Mesenchymal stem cell (in vitro differentiated cells and primary cell): ENCODE results near the gene ARL2BP.

Experiments used
- DNase-seq: peaks from one replicate; pipeline ENCODE4 v3.0.0-alpha.2; 2013
- H2AFZ ChIP-seq: one replicate; pipeline ENCODE4 v1.6.1; 2013; ENCODE audit warnings: low read depth, mild to moderate bottlenecking, control low read depth, inconsistent platforms, low read length, moderate library complexity
- H2AK5ac ChIP-seq: 2 replicates; pipeline ENCODE4 v1.6.1; 2013; ENCODE audit warnings: low read length, moderate library complexity, mild to moderate bottlenecking, inconsistent platforms; ENCODE audit not compliant: severe bottlenecking
- H2BK120ac ChIP-seq: one replicate; pipeline ENCODE4 v1.6.1; 2013; ENCODE audit warnings: low read depth, mild to moderate bottlenecking, inconsistent platforms, low read length, moderate library complexity
- H2BK12ac ChIP-seq, 2 experiments: one replicate each; pipeline ENCODE4 v1.6.1; 2013; ENCODE audit warnings: inconsistent platforms in 2 of 2, low read length in 2 of 2, mild to moderate bottlenecking in 2 of 2, moderate library complexity in 2 of 2, control low read depth in 1 of 2
- H2BK15ac ChIP-seq: one replicate; pipeline ENCODE4 v1.6.1; 2013; ENCODE audit warnings: mild to moderate bottlenecking, low read depth, inconsistent platforms; ENCODE audit not compliant: poor library complexity, severe bottlenecking
- H2BK5ac ChIP-seq: 2 replicates; pipeline ENCODE4 v1.6.1; 2013; ENCODE audit warnings: low read depth, mild to moderate bottlenecking, low read length, control low read depth, inconsistent platforms; ENCODE audit not compliant: poor library complexity, severe bottlenecking
- H3K14ac ChIP-seq, 2 experiments: one replicate each; pipeline ENCODE4 v1.6.1; 2013; ENCODE audit warnings: inconsistent platforms in 2 of 2, low read length in 2 of 2, control low read depth in 1 of 2, mild to moderate bottlenecking in 1 of 2, moderate library complexity in 1 of 2
- H3K18ac ChIP-seq, 2 experiments: one replicate each; pipeline ENCODE4 v1.6.1; 2013; ENCODE audit warnings: inconsistent platforms in 2 of 2, low read length in 2 of 2, control low read depth in 1 of 2, low read depth in 1 of 2, mild to moderate bottlenecking in 1 of 2
- H3K23ac ChIP-seq, 2 experiments: one replicate each; pipeline ENCODE4 v1.6.1; 2013; ENCODE audit warnings: inconsistent platforms in 2 of 2, low read length in 2 of 2, mild to moderate bottlenecking in 2 of 2, moderate library complexity in 2 of 2, control low read depth in 1 of 2
- H3K27ac ChIP-seq: 2 replicates; pipeline ENCODE4 v1.5.1; 2013; ENCODE audit warnings: mild to moderate bottlenecking, moderate library complexity, low read length, control low read depth, inconsistent platforms; ENCODE audit not compliant: poor library complexity, severe bottlenecking
- H3K27me3 ChIP-seq, 2 experiments: 2 replicates each; pipeline versions ENCODE4 v1.6.1 to v1.7.0; 2013; ENCODE audit warnings: low read length in 2 of 2, mild to moderate bottlenecking in 2 of 2, moderate library complexity in 2 of 2, control low read depth in 1 of 2, inconsistent platforms in 1 of 2; ENCODE audit not compliant: control insufficient read depth in 1 of 2, insufficient read depth in 1 of 2
- H3K36me3 ChIP-seq, 2 experiments: 2 replicates each; pipeline versions ENCODE4 v1.6.1 to v1.7.0; 2013; ENCODE audit warnings: low read length in 2 of 2, control low read depth in 1 of 2, inconsistent platforms in 1 of 2, low read depth in 1 of 2, mild to moderate bottlenecking in 1 of 2; ENCODE audit not compliant: insufficient read depth in 2 of 2, control insufficient read depth in 1 of 2
- H3K4ac ChIP-seq, 2 experiments: one replicate each; pipeline ENCODE4 v1.6.1; 2013; ENCODE audit warnings: inconsistent platforms in 2 of 2, low read length in 2 of 2, mild to moderate bottlenecking in 2 of 2, moderate library complexity in 2 of 2, control low read depth in 1 of 2, low read depth in 1 of 2
- H3K4me1 ChIP-seq: 2 replicates; pipeline ENCODE4 v1.6.1; 2013; ENCODE audit warnings: low read depth, low read length, control low read depth; ENCODE audit not compliant: control insufficient read depth, insufficient read depth
- H3K4me2 ChIP-seq: 2 replicates; pipeline ENCODE4 v1.6.1; 2013; ENCODE audit warnings: low read length, mild to moderate bottlenecking, inconsistent platforms; ENCODE audit not compliant: poor library complexity, severe bottlenecking
- H3K4me3 ChIP-seq, 2 experiments: 2 replicates each; pipeline versions ENCODE4 v1.5.1 to v1.7.0; 2013; ENCODE audit warnings: low read length in 2 of 2, mild to moderate bottlenecking in 2 of 2, control low read depth in 1 of 2, low read depth in 1 of 2; ENCODE audit not compliant: insufficient read depth in 1 of 2
- H3K79me1 ChIP-seq: replicated peaks from 2 replicates; pipeline ENCODE4 v1.6.1; 2013; ENCODE audit warnings: mild to moderate bottlenecking, control low read depth, low read length, inconsistent platforms; ENCODE audit not compliant: poor library complexity, severe bottlenecking
- H3K9ac ChIP-seq: 2 replicates; pipeline ENCODE4 v1.7.0; 2013; ENCODE audit warnings: mild to moderate bottlenecking, low read length, moderate library complexity
- H3K9me3 ChIP-seq: 2 replicates; pipeline ENCODE4 v1.7.0; 2013; ENCODE audit warnings: mild to moderate bottlenecking, low read length; ENCODE audit not compliant: control insufficient read depth
- H4K8ac ChIP-seq: one replicate; pipeline ENCODE4 v1.6.1; 2013; ENCODE audit warnings: inconsistent platforms, mild to moderate bottlenecking, low read length, moderate library complexity
- H4K91ac ChIP-seq: one replicate; pipeline ENCODE4 v1.6.1; 2013; ENCODE audit warnings: mild to moderate bottlenecking, low read length, inconsistent platforms
- WGBS: methylation state at CpG from one replicate; pipeline ENCODE4 v1.1.7; 2013; ENCODE audit warnings: mixed read lengths; 5-methylcytosine and 5-hydroxymethylcytosine counted together

The ARL2BP gene

DNA sequence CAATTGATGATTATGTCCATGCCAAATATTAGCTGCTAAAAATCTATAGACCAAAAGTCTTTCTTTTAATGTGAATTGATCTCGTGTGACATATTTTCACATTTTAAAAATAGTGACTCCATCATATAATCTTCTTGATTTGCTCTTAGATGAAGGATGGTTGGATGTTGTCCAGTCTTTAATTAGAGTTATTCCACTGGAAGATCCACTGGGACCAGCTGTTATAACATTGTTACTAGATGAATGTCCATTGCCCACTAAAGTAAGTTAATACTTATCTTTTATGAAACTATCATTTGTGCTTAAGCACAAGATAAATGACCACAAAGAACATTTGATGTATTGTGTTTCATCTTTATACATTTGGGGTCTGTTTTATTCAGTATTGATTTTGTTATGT, 36.1 kb upstream of the ARL2BP start:
- no CpG with 5 or more reads among the region's 1 CpG for WGBS
- H2BK120ac ChIP-seq, result no peak overlapping the region
- no peak overlapping the region for H3K4me2 ChIP-seq
- no peaks in the 10 kb centered on the region for H3K4me1 ChIP-seq
- H4K91ac ChIP-seq, result no peak overlapping the region
- peaks cover 16% of the 10 kb centered on the region for H3K79me1 ChIP-seq
- H2BK15ac ChIP-seq, result no peak overlapping the region
- H3K27ac ChIP-seq, result no peak overlapping the region
- H2AK5ac ChIP-seq, result no peak overlapping the region
- no peak overlapping the region for H3K9ac ChIP-seq
- peaks cover 3% of the 10 kb centered on the region for H3K9me3 ChIP-seq
- H4K8ac ChIP-seq, result no peak overlapping the region
- no peak for DNase-seq
- H3K23ac ChIP-seq, result no peak overlapping the region
- no peak overlapping the region for H2BK5ac ChIP-seq
- H3K4me3 ChIP-seq, result no peak overlapping the region
- H3K14ac ChIP-seq, result no peak overlapping the region
- H3K27me3 ChIP-seq, result no peaks in the 10 kb centered on the region
- no peak overlapping the region for H2AFZ ChIP-seq
- no peak overlapping the region for H3K4ac ChIP-seq
- H3K36me3 ChIP-seq, result peaks cover 41 to 91% of the 10 kb centered on the region in 2 experiments
- H2BK12ac ChIP-seq, result no peak overlapping the region
- no peak overlapping the region for H3K18ac ChIP-seq

GRCh38 chr16:57209780-57210179, 35.3 kb upstream of the ARL2BP start:
- Histone ChIP-seq H2AFZ (no peak overlapping the region), H3K4me3 (no peak overlapping the region), H3K23ac (no peak overlapping the region), H3K9ac (no peak overlapping the region), H3K9me3 (peaks cover 12% of the 10 kb centered on the region), H3K27ac (no peak overlapping the region), H3K4ac (no peak overlapping the region), H4K91ac (no peak overlapping the region), H2BK120ac (no peak overlapping the region), H2BK12ac (no peak overlapping the region), H3K79me1 (peaks cover 18% of the 10 kb centered on the region), H2BK5ac (no peak overlapping the region), H2BK15ac (no peak overlapping the region), H3K14ac (no peak overlapping the region), H3K36me3 (peaks cover 39 to 94% of the 10 kb centered on the region in 2 experiments), H3K4me2 (no peak overlapping the region), H4K8ac (no peak overlapping the region), H2AK5ac (no peak overlapping the region), H3K27me3 (no peaks in the 10 kb centered on the region), H3K4me1 (no peaks in the 10 kb centered on the region), H3K18ac (no peak overlapping the region)
- DNase-seq, result no peak
- WGBS, result 99% methylated on average over 5 of the region's 5 CpGs

DNA sequence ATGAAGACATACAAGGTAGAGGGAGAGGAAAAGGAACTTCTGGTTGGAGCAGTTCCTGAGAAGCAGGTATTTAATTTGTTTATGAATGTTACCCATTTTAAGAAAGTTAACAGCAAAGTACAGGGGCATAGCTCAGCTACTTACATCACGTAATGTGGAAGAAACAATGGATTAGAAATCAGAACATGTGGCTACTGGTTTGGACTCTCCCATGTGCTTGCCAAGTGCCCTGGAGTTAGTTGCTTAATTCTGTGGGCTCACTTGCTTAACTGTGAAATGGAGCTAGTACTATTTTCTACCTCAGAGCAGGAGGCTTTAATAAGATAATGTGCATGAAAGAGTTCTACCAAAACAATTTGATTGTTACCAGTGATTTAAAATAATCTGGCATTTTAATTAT, 31.6 kb upstream of the ARL2BP start:
- DNase-seq, result no peak
- H3K27ac ChIP-seq, result no peak overlapping the region
- no peak overlapping the region for H3K4me2 ChIP-seq
- no peak overlapping the region for H3K4ac ChIP-seq
- no peak overlapping the region for H3K14ac ChIP-seq
- no peak overlapping the region for H3K23ac ChIP-seq
- H2AFZ ChIP-seq, result no peak overlapping the region
- H4K91ac ChIP-seq, result no peak overlapping the region
- H3K9ac ChIP-seq, result no peak overlapping the region
- no peak overlapping the region for H2BK5ac ChIP-seq
- peaks cover 49% of the 10 kb centered on the region for H3K9me3 ChIP-seq
- H2BK15ac ChIP-seq, result no peak overlapping the region
- H2AK5ac ChIP-seq, result no peak overlapping the region
- H2BK120ac ChIP-seq, result no peak overlapping the region
- H3K79me1 ChIP-seq, result peaks cover 19% of the 10 kb centered on the region
- H3K18ac ChIP-seq, result no peak overlapping the region
- H3K36me3 ChIP-seq, result peaks cover 41 to 96% of the 10 kb centered on the region in 2 experiments
- WGBS, result 100% methylated on average over 1 of the region's 1 CpG
- H4K8ac ChIP-seq, result no peak overlapping the region
- no peaks in the 10 kb centered on the region for H3K27me3 ChIP-seq
- no peaks in the 10 kb centered on the region for H3K4me1 ChIP-seq
- H2BK12ac ChIP-seq, result no peak overlapping the region
- no peak overlapping the region for H3K4me3 ChIP-seq

DNA sequence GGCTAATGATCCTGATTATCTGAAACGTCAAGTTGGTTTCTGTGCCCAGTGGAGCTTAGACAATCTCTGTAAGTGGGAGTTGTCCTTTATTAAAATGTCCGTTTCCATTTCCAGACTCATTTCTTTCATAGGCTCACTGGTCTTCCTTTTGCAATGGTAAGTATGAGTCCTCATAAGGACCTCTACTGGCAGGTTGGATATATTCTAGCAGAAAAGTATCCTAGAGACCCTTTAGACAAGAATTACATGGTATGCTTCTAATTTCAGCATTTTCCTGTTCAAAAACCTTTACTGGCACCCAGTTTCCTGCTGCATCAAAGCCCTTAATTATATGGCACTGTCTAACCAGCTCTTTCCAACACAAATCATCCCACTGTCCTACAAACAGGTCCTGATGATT, 28.1 kb upstream of the ARL2BP start:
- Histone ChIP-seq H3K9ac (no peak overlapping the region), H3K79me1 (peaks cover 23% of the 10 kb centered on the region), H3K4me2 (no peak overlapping the region), H3K23ac (no peak overlapping the region), H3K18ac (no peak overlapping the region), H2AK5ac (no peak overlapping the region), H2BK5ac (no peak overlapping the region), H3K4me1 (no peaks in the 10 kb centered on the region), H3K27ac (no peak overlapping the region), H2BK120ac (no peak overlapping the region), H4K91ac (no peak overlapping the region), H3K27me3 (no peaks in the 10 kb centered on the region), H2AFZ (no peak overlapping the region), H3K14ac (no peak overlapping the region), H2BK12ac (no peak overlapping the region), H2BK15ac (no peak overlapping the region), H4K8ac (no peak overlapping the region), H3K4ac (no peak overlapping the region), H3K36me3 (peaks cover 27 to 96% of the 10 kb centered on the region in 2 experiments), H3K9me3 (peaks cover 63% of the 10 kb centered on the region), H3K4me3 (peak overlapping the region in 1 of 2 experiments; percentile 43)
- 100% methylated on average over 2 of the region's 2 CpGs for WGBS
- no peak for DNase-seq
